ENCODE results near the gene FARSA. TPM values are rescaled to one million over a fixed set of nuclear protein-coding genes. Genes with fewer than 3 reads are reported as not detected.

FARSA gene
- total and polyA plus RNA-seq, 2 of the 13 experiments (the other 11 are each of a cell fraction or from before 2014, with no cell fraction given), result 25.9 to 72.0 TPM

DNA sequence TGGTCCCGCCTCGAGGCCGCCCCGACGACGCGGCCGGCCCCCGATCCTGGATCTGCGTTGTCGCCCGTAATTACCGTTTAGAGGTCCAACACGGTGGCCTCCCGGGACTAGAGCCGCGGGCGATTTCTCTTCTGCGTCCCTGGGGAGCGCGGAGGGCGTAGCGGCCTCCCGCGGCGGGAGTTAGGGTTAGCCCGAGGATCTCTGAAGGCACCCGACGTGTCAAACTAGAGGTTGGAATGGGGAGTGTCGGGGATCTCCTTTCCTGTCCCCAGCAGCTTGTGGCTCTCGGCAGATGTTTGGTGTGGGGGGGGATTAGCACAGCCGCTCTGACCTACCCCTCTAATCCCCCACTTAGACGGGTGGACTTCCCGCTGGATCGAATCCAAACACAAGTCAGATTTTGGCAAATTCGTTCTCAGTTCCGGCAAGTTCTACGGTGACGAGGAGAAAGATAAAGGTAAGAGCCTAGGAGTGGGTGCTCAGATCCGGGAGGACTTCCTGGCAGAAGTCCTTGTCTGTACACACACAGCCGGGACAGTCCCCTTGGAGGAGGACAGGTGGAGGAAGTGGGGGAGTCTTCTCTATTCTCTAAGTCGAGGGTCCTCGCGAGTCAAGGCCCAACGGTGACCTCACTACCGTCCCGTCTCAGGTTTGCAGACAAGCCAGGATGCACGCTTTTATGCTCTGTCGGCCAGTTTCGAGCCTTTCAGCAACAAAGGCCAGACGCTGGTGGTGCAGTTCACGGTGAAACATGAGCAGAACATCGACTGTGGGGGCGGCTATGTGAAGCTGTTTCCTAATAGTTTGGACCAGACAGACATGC, 5.5 kb upstream of the FARSA start (continued):
- TF ChIP-seq, protein P1, sequence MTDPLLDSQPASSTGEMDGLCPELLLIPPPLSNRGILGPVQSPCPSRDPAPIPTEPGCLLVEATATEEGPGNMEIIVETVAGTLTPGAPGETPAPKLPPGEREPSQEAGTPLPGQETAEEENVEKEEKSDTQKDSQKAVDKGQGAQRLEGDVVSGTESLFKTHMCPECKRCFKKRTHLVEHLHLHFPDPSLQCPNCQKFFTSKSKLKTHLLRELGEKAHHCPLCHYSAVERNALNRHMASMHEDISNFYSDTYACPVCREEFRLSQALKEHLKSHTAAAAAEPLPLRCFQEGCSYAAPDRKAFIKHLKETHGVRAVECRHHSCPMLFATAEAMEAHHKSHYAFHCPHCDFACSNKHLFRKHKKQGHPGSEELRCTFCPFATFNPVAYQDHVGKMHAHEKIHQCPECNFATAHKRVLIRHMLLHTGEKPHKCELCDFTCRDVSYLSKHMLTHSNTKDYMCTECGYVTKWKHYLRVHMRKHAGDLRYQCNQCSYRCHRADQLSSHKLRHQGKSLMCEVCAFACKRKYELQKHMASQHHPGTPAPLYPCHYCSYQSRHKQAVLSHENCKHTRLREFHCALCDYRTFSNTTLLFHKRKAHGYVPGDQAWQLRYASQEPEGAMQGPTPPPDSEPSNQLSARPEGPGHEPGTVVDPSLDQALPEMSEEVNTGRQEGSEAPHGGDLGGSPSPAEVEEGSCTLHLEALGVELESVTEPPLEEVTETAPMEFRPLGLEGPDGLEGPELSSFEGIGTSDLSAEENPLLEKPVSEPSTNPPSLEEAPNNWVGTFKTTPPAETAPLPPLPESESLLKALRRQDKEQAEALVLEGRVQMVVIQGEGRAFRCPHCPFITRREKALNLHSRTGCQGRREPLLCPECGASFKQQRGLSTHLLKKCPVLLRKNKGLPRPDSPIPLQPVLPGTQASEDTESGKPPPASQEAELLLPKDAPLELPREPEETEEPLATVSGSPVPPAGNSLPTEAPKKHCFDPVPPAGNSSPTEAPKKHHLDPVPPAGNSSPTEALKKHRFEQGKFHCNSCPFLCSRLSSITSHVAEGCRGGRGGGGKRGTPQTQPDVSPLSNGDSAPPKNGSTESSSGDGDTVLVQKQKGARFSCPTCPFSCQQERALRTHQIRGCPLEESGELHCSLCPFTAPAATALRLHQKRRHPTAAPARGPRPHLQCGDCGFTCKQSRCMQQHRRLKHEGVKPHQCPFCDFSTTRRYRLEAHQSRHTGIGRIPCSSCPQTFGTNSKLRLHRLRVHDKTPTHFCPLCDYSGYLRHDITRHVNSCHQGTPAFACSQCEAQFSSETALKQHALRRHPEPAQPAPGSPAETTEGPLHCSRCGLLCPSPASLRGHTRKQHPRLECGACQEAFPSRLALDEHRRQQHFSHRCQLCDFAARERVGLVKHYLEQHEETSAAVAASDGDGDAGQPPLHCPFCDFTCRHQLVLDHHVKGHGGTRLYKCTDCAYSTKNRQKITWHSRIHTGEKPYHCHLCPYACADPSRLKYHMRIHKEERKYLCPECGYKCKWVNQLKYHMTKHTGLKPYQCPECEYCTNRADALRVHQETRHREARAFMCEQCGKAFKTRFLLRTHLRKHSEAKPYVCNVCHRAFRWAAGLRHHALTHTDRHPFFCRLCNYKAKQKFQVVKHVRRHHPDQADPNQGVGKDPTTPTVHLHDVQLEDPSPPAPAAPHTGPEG (CRISPR knock-in tag; IDR thresholded peaks at IDR 0.05), result no peak; the same call in 1 of the 2 replicates
- TF ChIP-seq MED8 (CRISPR knock-in tag; IDR thresholded peaks at IDR 0.05; ENCODE audit: insufficient replicate concordance), result no peak
- no peak for TF ChIP-seq CEBPB (IDR thresholded peaks at IDR 0.05; ENCODE audit: borderline replicate concordance, low read depth, low read length)
- TF ChIP-seq ESRRA (CRISPR knock-in tag; IDR thresholded peaks at IDR 0.05; ENCODE audit: low read depth), result 0 out of 2 replicates have a peak, but pooled peaks have one; percentile 1
- TF ChIP-seq ISL2 (CRISPR knock-in tag; IDR thresholded peaks at IDR 0.05), result peak; percentile 15
- TF ChIP-seq, protein P2, sequence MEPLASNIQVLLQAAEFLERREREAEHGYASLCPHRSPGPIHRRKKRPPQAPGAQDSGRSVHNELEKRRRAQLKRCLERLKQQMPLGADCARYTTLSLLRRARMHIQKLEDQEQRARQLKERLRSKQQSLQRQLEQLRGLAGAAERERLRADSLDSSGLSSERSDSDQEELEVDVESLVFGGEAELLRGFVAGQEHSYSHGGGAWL (CRISPR knock-in tag; IDR thresholded peaks at IDR 0.05), result 0 out of 2 replicates have a peak, but pooled peaks have one; percentile 7
- TF ChIP-seq, protein P3, sequence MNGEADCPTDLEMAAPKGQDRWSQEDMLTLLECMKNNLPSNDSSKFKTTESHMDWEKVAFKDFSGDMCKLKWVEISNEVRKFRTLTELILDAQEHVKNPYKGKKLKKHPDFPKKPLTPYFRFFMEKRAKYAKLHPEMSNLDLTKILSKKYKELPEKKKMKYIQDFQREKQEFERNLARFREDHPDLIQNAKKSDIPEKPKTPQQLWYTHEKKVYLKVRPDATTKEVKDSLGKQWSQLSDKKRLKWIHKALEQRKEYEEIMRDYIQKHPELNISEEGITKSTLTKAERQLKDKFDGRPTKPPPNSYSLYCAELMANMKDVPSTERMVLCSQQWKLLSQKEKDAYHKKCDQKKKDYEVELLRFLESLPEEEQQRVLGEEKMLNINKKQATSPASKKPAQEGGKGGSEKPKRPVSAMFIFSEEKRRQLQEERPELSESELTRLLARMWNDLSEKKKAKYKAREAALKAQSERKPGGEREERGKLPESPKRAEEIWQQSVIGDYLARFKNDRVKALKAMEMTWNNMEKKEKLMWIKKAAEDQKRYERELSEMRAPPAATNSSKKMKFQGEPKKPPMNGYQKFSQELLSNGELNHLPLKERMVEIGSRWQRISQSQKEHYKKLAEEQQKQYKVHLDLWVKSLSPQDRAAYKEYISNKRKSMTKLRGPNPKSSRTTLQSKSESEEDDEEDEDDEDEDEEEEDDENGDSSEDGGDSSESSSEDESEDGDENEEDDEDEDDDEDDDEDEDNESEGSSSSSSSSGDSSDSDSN (CRISPR knock-in tag; IDR thresholded peaks at IDR 0.05), result peak; percentile 22; the same call in 1 of the 2 replicates
- no peak for TF ChIP-seq CENPT (CRISPR knock-in tag; IDR thresholded peaks at IDR 0.05; ENCODE audit: low read depth)
- TF ChIP-seq, protein P4, sequence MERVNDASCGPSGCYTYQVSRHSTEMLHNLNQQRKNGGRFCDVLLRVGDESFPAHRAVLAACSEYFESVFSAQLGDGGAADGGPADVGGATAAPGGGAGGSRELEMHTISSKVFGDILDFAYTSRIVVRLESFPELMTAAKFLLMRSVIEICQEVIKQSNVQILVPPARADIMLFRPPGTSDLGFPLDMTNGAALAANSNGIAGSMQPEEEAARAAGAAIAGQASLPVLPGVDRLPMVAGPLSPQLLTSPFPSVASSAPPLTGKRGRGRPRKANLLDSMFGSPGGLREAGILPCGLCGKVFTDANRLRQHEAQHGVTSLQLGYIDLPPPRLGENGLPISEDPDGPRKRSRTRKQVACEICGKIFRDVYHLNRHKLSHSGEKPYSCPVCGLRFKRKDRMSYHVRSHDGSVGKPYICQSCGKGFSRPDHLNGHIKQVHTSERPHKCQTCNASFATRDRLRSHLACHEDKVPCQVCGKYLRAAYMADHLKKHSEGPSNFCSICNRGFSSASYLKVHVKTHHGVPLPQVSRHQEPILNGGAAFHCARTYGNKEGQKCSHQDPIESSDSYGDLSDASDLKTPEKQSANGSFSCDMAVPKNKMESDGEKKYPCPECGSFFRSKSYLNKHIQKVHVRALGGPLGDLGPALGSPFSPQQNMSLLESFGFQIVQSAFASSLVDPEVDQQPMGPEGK (CRISPR knock-in tag; IDR thresholded peaks at IDR 0.05), result no peak
- TF ChIP-seq ZNF781 (CRISPR knock-in tag; IDR thresholded peaks at IDR 0.05; ENCODE audit: borderline replicate concordance, not compliant biosample characterization), result no peak
- TF ChIP-seq, protein P5, sequence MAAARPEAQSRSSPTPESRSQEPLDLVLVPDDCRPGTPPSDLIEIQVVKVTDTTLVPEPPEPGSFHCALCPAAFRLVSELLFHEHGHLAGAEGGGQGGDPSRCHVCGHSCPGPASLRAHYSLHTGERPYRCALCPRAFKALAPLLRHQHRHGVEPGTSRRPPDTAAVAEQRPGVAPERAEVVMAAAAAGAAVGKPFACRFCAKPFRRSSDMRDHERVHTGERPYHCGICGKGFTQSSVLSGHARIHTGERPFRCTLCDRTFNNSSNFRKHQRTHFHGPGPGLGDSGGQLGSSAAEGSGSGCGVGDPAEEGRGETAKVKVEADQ (CRISPR knock-in tag; IDR thresholded peaks at IDR 0.05; ENCODE audit: borderline replicate concordance), result 0 out of 2 replicates have a peak, but pooled peaks have one; percentile 40
- TF ChIP-seq, protein P6, sequence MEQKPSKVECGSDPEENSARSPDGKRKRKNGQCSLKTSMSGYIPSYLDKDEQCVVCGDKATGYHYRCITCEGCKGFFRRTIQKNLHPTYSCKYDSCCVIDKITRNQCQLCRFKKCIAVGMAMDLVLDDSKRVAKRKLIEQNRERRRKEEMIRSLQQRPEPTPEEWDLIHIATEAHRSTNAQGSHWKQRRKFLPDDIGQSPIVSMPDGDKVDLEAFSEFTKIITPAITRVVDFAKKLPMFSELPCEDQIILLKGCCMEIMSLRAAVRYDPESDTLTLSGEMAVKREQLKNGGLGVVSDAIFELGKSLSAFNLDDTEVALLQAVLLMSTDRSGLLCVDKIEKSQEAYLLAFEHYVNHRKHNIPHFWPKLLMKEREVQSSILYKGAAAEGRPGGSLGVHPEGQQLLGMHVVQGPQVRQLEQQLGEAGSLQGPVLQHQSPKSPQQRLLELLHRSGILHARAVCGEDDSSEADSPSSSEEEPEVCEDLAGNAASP (CRISPR knock-in tag; IDR thresholded peaks at IDR 0.05; ENCODE audit: borderline replicate concordance), result no peak
- no peak for TF ChIP-seq REPIN1 (CRISPR knock-in tag; IDR thresholded peaks at IDR 0.05; ENCODE audit: borderline replicate concordance, low read depth)

Measured in HepG2 (cell line).